SK-N-SH treated with all-trans-retinoic acid at 6 μM for 48 hours (cell line): ENCODE results near the gene PSAPL1.

Experiments used
- ATAC-seq: fragments of 200-7000 bp; cut with Tn5 transposase; 3 replicates; pipeline ENCODE4 v1.9.1; 2020; ENCODE audit warnings: mild to moderate bottlenecking, moderate library complexity
- BACH2 ChIP-seq: fragments of 250-450 bp; sonication (Bioruptor Pico); IDR thresholded peaks from 2 replicates; pipeline ENCODE4 v1.9.0; 2021; ENCODE audit warnings: mild to moderate bottlenecking, borderline replicate concordance
- CSDC2 ChIP-seq: fragments of 250-450 bp; sonication (Bioruptor Pico); IDR thresholded peaks from 2 replicates; pipeline ENCODE4 v1.5.0; 2020; ENCODE audit warnings: mild to moderate bottlenecking, moderate library complexity
- CSRNP3 ChIP-seq: fragments of 250-450 bp; sonication (Bioruptor Pico); IDR thresholded peaks from 2 replicates; pipeline ENCODE4 v1.5.1; 2021; ENCODE audit warnings: mild to moderate bottlenecking, moderate library complexity
- ESRRG ChIP-seq: fragments of 250-450 bp; sonication (Bioruptor Pico); IDR thresholded peaks from 2 replicates; pipeline ENCODE4 v1.6.1; 2021; ENCODE audit warnings: mild to moderate bottlenecking
- GLIS3 ChIP-seq: fragments of 250-450 bp; sonication (Bioruptor Pico); IDR thresholded peaks from 2 replicates; pipeline ENCODE4 v1.5.0; 2020; ENCODE audit warnings: mild to moderate bottlenecking, moderate library complexity
- ISL1 ChIP-seq: fragments of 250-450 bp; sonication (Bioruptor Pico); IDR thresholded peaks from 2 replicates; pipeline ENCODE4 v2.1.2; 2022; ENCODE audit warnings: mild to moderate bottlenecking, moderate library complexity
- OSR1 ChIP-seq: fragments of 250-450 bp; sonication (Bioruptor Pico); IDR thresholded peaks from 2 replicates; pipeline ENCODE4 v1.8.0; 2022; ENCODE audit warnings: moderate library complexity, mild to moderate bottlenecking, inconsistent platforms
- POU6F1 ChIP-seq: fragments of 250-450 bp; sonication (Bioruptor Pico); IDR thresholded peaks from 2 replicates; pipeline ENCODE4 v1.8.0; 2021; ENCODE audit warnings: low read depth, mild to moderate bottlenecking, moderate library complexity, borderline replicate concordance
- PPARA ChIP-seq: fragments of 250-450 bp; sonication (Bioruptor Pico); IDR thresholded peaks from 2 replicates; pipeline ENCODE4 v1.5.0; 2020; ENCODE audit warnings: mild to moderate bottlenecking, borderline replicate concordance
- RARB ChIP-seq: fragments of 250-450 bp; sonication (Bioruptor Pico); IDR thresholded peaks from 2 replicates; pipeline ENCODE4 v1.8.0; 2021; ENCODE audit warnings: mild to moderate bottlenecking, moderate library complexity
- SNAI2 ChIP-seq: fragments of 250-450 bp; sonication (Bioruptor Pico); IDR thresholded peaks from 2 replicates; pipeline ENCODE4 v1.5.0; 2020; ENCODE audit warnings: mild to moderate bottlenecking, moderate library complexity
- TCF4 ChIP-seq: fragments of 250-450 bp; sonication (Bioruptor Pico); IDR thresholded peaks from 2 replicates; pipeline ENCODE4 v1.8.0; 2021; ENCODE audit warnings: mild to moderate bottlenecking, moderate library complexity, borderline replicate concordance
- TOX ChIP-seq: fragments of 250-450 bp; sonication (Bioruptor Pico); IDR thresholded peaks from 2 replicates; pipeline ENCODE4 v1.8.0; 2021; ENCODE audit warnings: mild to moderate bottlenecking, moderate library complexity, borderline replicate concordance
- TSHZ2 ChIP-seq: fragments of 250-450 bp; sonication (Bioruptor Pico); IDR thresholded peaks from 2 replicates; pipeline ENCODE4 v1.5.0; 2020; ENCODE audit warnings: mild to moderate bottlenecking, moderate library complexity
- ZFP30 ChIP-seq: fragments of 450-650 bp; formaldehyde crosslinking; IDR thresholded peaks from 2 replicates; pipeline ENCODE4 v1.5.0; 2022; ENCODE audit warnings: mild to moderate bottlenecking, moderate library complexity
- ZNF70 ChIP-seq: fragments of 450-650 bp; formaldehyde crosslinking; IDR thresholded peaks from 2 replicates; pipeline ENCODE4 v1.5.0; 2020; ENCODE audit warnings: mild to moderate bottlenecking, moderate library complexity
- ZNF8 ChIP-seq: fragments of 450-650 bp; formaldehyde crosslinking; IDR thresholded peaks from 2 replicates; pipeline ENCODE4 v1.5.0; 2020; ENCODE audit warnings: mild to moderate bottlenecking, moderate library complexity
- TF ChIP-seq, protein P1 (sequence below): fragments of 250-450 bp; sonication (Bioruptor Pico); IDR thresholded peaks from 2 replicates; pipeline ENCODE4 v1.8.0; 2020; ENCODE audit warnings: mild to moderate bottlenecking, moderate library complexity, borderline replicate concordance
- TF ChIP-seq, protein P2 (sequence below): fragments of 250-450 bp; sonication (Bioruptor Pico); IDR thresholded peaks from 2 replicates; pipeline ENCODE4 v1.5.1; 2020; ENCODE audit warnings: low read depth, mild to moderate bottlenecking, moderate library complexity

Gene PSAPL1

DNA sequence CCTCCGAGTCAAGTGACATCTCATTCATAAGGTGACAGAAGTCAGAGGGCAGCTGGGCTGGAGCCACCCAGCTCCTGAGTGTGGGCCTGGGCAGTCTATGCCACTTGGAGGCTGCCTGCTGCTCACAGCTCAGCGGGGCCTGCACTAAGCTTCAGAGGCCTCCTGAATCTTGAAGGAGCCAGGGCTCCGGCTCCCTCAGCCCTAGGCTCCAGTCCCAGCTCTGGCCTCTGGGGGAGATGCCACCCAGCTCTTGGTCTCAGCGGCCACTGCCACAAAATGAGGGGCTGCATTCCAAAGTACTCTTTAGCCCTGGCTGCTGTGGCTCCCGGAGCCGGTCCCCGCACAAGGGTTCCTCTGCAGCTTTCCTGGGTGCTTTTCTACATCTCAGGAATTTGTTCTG, 32.7 kb upstream of the PSAPL1 start:
- ATAC-seq = peak; percentile 28; the same call in 1 of the 3 replicates
- TF ChIP-seq OSR1 (CRISPR knock-in tag) (no peak), TCF4 (CRISPR knock-in tag) (no peak), SNAI2 (CRISPR knock-in tag) (no peak), BACH2 (CRISPR knock-in tag) (no peak), ESRRG (CRISPR knock-in tag) (no peak), ZNF8 (CRISPR knock-in tag) (no peak), ISL1 (CRISPR knock-in tag) (no peak), ZNF70 (no peak), TOX (no peak), GLIS3 (no peak), TSHZ2 (no peak), PPARA (CRISPR knock-in tag) (no peak), CSRNP3 (CRISPR knock-in tag) (no peak)
- TF ChIP-seq, protein P1, sequence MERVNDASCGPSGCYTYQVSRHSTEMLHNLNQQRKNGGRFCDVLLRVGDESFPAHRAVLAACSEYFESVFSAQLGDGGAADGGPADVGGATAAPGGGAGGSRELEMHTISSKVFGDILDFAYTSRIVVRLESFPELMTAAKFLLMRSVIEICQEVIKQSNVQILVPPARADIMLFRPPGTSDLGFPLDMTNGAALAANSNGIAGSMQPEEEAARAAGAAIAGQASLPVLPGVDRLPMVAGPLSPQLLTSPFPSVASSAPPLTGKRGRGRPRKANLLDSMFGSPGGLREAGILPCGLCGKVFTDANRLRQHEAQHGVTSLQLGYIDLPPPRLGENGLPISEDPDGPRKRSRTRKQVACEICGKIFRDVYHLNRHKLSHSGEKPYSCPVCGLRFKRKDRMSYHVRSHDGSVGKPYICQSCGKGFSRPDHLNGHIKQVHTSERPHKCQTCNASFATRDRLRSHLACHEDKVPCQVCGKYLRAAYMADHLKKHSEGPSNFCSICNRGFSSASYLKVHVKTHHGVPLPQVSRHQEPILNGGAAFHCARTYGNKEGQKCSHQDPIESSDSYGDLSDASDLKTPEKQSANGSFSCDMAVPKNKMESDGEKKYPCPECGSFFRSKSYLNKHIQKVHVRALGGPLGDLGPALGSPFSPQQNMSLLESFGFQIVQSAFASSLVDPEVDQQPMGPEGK (CRISPR knock-in tag) = no peak
- TF ChIP-seq, protein P2, sequence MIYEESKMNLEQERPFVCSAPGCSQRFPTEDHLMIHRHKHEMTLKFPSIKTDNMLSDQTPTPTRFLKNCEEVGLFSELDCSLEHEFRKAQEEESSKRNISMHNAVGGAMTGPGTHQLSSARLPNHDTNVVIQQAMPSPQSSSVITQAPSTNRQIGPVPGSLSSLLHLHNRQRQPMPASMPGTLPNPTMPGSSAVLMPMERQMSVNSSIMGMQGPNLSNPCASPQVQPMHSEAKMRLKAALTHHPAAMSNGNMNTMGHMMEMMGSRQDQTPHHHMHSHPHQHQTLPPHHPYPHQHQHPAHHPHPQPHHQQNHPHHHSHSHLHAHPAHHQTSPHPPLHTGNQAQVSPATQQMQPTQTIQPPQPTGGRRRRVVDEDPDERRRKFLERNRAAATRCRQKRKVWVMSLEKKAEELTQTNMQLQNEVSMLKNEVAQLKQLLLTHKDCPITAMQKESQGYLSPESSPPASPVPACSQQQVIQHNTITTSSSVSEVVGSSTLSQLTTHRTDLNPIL = no peak

- no peak for ATAC-seq
- no peak for TF ChIP-seq CSDC2 (CRISPR knock-in tag)
- no peak for TF ChIP-seq TSHZ2
- TF ChIP-seq RARB (CRISPR knock-in tag) = no peak
Measured at GRCh38 chr4:7466904-7467303, 32.2 kb upstream of the PSAPL1 start.

DNA sequence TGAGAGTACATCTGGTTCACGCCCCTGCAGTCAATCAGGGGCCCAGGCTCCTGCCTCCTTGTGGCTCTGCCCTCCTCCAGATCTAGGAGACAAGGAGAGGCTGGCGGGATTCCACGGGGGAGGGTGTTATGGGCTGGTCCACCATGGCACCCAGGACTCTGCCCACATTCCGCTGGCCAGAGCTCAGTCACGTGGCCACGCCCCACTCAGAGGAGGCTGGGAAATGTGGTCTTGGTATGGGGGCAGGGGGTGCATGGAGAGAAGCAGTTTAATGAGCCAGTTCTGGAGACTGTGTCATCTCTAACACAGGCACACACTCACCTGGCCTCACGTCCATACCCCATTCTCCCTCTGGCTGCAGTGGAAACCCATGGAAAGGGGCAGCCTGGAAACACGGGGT, 31.5 kb upstream of the PSAPL1 start:
- no peak for ATAC-seq
- TF ChIP-seq ZNF8 (CRISPR knock-in tag) = no peak

GRCh38 chr4:7465017-7465416, 30.3 kb upstream of the PSAPL1 start:
- ATAC-seq = no peak
- TF ChIP-seq TSHZ2 (no peak), POU6F1 (CRISPR knock-in tag) (no peak), ZFP30 (CRISPR knock-in tag) (no peak), CSDC2 (CRISPR knock-in tag) (no peak), ESRRG (CRISPR knock-in tag) (no peak), TOX (no peak)
